ENCODE data around the gene IPO11.

- TF ChIP-seq CTCF (IDR thresholded peaks at IDR 0.05; ENCODE audit: insufficient read depth, low read length, poor library complexity, severe bottlenecking) (no peak), EZH2phosphoT487 (conservative IDR thresholded peaks at IDR 0.05; ENCODE audit: low read length) (no peak)
Observed at GRCh38 chr5:62574599-62574998, 162.0 kb downstream of the IPO11 start.
